ENCODE results near the gene MRTO4. TPM values are rescaled to one million over a fixed set of nuclear protein-coding genes. Genes with fewer than 3 reads are reported as not detected.

Gene MRTO4
- total and polyA plus RNA-seq, 9 of the 15 experiments (the other 6 are each of a cell fraction or from before 2014, with no cell fraction given): 62.0 to 173 (median 146) TPM

DNA sequence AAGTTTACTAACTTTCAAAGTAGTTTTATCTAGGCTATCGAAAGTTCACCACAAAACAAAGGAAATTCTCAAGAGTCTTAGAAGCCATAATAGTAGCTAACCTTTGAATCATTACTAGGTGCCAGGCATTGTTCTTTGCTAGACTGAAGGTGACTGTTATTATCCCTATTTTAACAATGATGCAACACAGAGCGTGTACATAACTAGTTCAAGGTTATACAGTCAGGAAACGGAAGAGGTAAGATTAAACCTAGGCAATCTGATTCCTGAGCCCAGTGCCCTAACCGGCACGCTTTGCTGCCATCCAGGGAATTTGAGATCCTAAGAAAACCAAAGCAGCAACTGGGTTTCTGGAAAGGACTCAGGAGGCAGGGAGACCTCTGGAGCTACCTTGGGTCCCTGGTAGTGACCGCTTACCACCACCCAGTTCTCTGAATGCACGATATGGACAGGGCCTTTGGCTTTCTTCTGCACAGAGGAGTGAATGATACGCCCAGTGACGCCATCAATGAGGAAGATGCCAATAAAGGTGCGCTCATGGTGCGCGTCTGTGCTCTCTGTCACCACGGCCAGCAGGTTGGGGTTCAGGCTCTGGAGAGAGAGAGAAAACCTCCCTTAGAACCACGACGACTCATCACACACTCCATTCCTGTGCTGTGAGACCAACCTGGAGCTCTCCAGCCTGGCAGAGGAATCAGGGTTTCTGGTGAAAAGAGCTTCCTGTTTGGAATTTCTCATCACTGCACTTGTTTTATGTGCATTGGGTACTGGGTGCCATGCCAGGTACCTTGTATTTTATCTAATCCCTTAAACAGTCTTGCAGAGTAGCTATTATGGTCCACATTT lies 28.4 kb upstream of the MRTO4 start (continued):
- TF ChIP-seq, protein P1, sequence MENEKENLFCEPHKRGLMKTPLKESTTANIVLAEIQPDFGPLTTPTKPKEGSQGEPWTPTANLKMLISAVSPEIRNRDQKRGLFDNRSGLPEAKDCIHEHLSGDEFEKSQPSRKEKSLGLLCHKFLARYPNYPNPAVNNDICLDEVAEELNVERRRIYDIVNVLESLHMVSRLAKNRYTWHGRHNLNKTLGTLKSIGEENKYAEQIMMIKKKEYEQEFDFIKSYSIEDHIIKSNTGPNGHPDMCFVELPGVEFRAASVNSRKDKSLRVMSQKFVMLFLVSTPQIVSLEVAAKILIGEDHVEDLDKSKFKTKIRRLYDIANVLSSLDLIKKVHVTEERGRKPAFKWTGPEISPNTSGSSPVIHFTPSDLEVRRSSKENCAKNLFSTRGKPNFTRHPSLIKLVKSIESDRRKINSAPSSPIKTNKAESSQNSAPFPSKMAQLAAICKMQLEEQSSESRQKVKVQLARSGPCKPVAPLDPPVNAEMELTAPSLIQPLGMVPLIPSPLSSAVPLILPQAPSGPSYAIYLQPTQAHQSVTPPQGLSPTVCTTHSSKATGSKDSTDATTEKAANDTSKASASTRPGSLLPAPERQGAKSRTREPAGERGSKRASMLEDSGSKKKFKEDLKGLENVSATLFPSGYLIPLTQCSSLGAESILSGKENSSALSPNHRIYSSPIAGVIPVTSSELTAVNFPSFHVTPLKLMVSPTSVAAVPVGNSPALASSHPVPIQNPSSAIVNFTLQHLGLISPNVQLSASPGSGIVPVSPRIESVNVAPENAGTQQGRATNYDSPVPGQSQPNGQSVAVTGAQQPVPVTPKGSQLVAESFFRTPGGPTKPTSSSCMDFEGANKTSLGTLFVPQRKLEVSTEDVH (IDR thresholded peaks at IDR 0.05; ENCODE audit: low read depth, partially characterized antibody): no peak
- TF ChIP-seq, protein P2, sequence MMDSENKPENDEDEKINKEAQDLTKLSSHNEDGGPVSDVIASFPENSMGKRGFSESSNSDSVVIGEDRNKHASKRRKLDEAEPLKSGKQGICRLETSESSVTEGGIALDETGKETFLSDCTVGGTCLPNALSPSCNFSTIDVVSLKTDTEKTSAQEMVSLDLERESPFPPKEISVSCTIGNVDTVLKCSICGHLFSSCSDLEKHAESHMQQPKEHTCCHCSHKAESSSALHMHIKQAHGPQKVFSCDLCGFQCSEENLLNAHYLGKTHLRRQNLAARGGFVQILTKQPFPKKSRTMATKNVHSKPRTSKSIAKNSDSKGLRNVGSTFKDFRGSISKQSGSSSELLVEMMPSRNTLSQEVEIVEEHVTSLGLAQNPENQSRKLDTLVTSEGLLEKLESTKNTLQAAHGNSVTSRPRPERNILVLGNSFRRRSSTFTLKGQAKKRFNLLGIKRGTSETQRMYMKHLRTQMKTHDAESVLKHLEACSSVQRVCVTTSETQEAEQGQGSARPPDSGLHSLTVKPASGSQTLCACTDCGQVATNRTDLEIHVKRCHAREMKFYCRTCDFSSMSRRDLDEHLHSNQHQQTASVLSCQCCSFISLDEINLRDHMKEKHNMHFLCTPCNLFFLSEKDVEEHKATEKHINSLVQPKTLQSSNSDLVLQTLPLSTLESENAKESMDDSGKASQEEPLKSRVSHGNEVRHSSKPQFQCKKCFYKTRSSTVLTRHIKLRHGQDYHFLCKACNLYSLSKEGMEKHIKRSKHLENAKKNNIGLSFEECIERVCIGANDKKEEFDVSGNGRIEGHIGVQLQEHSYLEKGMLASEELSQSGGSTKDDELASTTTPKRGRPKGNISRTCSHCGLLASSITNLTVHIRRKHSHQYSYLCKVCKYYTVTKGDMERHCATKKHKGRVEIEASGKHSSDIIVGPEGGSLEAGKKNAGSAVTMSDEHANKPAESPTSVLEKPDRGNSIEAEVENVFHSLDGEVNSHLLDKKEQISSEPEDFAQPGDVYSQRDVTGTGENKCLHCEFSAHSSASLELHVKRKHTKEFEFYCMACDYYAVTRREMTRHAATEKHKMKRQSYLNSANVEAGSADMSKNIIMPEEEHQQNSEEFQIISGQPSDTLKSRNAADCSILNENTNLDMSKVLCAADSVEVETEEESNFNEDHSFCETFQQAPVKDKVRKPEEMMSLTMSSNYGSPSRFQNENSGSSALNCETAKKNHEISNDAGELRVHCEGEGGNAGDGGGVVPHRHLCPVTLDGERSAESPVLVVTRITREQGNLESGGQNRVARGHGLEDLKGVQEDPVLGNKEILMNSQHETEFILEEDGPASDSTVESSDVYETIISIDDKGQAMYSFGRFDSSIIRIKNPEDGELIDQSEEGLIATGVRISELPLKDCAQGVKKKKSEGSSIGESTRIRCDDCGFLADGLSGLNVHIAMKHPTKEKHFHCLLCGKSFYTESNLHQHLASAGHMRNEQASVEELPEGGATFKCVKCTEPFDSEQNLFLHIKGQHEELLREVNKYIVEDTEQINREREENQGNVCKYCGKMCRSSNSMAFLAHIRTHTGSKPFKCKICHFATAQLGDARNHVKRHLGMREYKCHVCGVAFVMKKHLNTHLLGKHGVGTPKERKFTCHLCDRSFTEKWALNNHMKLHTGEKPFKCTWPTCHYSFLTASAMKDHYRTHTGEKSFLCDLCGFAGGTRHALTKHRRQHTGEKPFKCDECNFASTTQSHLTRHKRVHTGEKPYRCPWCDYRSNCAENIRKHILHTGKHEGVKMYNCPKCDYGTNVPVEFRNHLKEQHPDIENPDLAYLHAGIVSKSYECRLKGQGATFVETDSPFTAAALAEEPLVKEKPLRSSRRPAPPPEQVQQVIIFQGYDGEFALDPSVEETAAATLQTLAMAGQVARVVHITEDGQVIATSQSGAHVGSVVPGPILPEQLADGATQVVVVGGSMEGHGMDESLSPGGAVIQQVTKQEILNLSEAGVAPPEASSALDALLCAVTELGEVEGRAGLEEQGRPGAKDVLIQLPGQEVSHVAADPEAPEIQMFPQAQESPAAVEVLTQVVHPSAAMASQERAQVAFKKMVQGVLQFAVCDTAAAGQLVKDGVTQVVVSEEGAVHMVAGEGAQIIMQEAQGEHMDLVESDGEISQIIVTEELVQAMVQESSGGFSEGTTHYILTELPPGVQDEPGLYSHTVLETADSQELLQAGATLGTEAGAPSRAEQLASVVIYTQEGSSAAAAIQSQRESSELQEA (IDR thresholded peaks at IDR 0.05; ENCODE audit: low read depth): no peak
- TF ChIP-seq RUNX1 (IDR thresholded peaks at IDR 0.05; ENCODE audit: low read depth): no peak

Data from K562 (cell line).